Measurements from ENCODE around the gene ZBTB47.

Gene ZBTB47

DNA sequence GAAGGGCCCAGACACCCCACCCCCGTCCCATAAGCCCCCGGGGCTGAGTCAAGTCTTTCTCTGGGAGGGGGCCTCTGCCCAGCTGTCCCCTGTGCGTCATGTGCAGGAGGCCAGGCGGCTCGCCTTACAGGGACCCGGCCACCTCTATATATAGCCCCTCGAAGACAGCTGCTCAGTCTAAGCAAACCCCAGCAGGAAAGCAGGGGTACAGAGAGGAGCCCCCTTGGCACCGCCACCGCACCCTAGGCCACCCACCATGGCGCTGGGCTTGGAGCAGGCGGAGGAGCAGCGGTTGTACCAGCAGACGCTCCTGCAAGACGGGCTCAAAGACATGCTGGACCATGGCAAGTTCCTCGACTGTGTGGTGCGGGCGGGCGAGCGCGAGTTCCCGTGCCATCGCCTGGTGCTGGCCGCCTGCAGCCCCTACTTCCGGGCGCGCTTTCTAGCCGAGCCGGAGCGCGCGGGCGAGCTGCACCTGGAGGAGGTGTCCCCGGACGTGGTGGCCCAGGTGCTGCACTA is 31.9 kb downstream of the ZBTB47 start, which contains the start of gene KLHL40:
Gene KLHL40 (plus strand): TSS at position 175 of the 519 bp plus-strand sequence. CDS start 82 bp downstream, at position 257.
- no peak for DNase-seq (ENCODE audit: low spot score)

GRCh38 chr3:42685891-42686820 is 32.7 kb downstream of the ZBTB47 start:
- DNase-seq (ENCODE audit: low spot score), result no peak

DNA sequence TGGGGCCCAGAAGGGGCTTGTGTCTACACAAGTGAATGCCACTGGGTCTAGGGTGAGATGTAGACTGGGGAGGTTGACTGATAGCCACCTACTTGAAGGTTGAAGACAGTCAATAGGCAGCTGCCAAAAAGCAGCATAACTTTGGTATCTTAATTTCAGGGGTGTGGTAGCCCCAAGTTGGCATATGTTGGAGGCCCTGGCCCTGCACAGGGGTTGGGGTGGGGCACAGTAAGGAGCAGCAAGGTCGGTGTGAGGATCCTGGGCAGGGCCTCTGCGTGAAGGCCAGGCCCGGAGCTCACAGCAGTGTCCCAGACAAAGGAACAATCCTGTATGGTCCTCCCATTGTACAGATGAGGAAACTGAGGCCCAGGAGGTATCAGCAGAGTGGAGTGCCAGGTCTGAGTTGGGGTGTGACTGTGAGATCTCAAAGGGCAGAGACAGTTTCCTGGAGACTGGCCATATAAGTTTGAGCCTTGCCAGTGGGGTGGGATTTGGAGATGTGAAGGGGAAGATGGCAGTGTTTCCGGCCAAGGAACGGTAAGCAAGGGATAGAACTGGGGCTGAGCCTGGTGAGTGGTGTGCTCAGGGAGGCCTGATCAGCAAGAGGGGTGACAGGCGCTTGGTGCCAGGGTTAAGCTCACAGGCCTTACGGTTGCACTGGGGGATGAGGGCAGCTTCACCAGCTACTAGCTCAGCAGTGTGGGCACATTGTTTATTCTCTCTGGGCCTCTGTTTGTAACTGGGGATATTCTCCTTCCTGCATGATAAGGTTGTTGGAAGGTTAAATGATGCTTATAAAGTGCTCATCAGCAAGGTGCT is 33.5 kb downstream of the ZBTB47 start:
- no peak for DNase-seq (ENCODE audit: low spot score)

DNA sequence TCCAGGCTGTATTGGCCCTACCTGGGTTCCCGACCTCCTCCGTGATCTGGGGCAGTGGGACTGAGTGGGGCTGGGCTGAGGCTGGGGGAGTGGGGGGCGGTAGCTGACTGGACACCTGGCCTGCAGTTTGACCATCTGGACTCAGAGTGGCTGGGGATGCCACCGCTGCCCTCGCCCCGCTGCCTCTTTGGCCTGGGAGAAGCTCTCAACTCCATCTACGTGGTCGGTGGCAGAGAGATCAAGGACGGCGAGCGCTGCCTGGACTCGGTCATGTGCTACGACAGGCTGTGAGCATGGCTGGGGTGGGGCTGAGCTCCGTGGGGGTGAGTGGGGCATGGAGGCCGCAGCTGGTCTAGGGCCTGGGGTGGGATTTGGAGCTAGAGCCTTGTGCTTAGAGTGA is 34.5 kb downstream of the ZBTB47 start:
- no peak for DNase-seq (ENCODE audit: low spot score)

DNA sequence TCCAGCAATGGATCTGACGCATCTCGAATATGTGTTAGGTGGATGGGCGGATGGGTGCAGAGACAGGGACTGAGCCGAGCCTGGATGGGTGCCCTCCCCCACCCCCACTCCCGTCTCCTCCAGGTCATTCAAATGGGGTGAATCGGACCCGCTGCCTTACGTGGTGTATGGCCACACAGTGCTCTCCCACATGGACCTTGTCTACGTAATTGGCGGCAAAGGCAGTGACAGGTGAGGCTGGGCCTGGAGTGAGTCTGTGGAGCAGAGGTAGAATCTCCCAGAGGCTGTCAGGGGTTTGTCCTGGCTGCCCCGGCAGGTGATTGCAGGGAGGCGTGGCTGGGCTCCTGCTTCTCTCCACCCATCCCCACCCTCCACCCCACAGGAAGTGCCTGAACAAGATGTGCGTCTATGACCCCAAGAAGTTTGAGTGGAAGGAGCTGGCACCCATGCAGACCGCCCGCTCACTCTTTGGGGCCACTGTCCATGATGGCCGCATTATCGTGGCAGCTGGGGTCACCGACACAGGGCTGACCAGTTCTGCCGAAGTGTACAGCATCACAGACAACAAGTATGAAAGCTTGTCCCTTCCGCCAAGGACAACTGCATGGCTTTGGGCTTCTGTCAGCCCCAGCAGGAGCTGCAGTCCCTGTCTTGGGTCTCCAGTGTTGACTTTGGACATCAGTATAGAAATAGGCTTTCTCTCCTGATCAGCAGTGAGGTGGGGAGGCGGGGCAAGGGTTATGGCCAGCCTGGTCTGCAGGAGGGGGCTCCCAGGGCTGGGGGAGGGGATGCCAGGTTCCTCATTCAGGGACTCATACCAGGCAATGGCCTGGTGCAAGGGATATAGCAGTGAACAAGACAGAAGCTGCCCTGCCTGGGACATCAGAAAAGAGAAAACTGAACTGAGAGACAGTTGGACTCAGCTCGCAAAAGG is 35.3 kb downstream of the ZBTB47 start:
- DNase-seq (ENCODE audit: low spot score), result no peak

- DNase-seq (ENCODE audit: low spot score), result no peak
Observed at GRCh38 chr3:42689421-42690014, 36.0 kb downstream of the ZBTB47 start.

GRCh38 chr3:42690191-42690590 is 36.7 kb downstream of the ZBTB47 start:
- DNase-seq (ENCODE audit: low spot score), result no peak

DNA sequence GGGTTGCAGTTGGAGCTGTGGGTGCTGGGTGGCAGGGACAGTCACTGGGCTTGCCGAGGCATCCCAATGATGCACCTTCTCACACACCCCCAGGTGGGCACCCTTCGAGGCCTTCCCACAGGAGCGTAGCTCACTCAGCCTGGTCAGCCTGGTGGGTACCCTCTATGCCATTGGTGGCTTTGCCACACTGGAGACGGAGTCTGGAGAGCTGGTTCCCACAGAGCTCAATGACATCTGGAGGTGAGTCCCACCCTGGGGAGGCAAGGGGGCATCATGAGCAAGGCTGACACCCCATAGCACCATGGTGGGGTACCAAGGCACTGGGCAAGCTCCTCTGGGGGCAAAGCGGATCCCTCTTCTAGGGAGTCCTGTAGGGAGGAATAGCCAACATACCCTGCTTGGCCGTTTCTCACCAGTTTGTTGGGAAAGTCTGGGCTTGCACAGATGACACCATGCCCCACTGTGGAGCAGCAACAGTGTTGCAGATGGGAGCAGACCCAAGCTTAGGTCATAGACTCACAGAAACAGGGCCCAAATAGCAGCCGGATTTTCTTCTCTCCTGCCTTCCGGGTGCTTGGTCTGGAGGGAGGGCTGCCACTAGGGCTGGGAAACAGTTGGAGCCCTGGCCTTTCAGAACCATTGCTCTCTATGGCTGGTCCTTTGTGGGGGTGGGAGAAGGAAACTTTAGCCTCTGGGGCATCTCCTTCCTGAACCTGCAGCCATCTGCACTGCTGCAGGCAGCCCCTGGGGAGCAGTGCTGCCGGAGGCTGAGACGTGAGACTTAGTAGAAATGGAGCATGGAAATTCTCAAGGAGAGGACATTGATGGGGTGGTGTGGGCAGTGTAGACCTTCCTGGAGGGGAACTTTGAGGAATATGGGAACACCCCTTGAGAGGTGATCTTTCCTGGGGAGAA is 37.5 kb downstream of the ZBTB47 start:
- DNase-seq (ENCODE audit: low spot score), result peak; percentile 38

DNA sequence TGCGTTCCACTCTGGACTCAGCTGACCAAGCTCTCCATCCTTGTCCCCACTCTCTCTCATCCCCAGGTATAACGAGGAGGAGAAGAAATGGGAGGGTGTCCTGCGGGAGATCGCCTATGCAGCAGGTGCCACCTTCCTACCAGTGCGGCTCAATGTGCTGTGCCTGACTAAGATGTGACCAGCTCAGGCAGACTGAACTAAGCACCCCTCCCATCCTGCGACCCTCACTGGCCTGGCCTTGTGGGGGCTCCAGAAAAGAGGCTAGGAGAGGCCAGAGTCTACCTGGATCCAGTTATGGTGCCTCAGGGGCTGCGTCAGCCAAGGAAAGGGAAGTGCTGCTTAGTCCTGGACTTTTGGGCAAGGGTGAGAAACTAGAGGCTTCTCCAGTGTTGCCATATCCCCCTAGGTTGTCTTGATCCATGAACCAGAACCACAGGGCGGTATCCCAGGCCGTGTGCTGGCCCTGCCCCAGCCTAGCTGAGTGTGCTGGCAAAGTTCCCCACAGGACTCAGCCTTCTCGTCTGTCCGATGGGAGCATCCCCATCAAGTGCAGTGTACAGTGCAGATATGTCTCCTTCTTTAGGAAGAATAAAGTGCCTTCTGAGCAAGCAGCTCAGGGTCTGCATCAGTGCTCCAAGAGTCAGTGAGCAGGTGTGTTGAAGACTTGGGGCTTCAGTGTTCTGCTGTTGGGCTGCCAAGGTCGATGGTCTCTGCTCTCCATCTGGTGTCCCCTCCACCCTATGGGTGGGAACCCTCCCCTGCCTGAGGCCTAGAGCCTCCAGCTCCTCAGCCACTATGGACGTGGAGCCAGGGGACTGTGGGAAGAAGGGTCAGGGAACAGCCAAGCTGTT is 38.5 kb downstream of the ZBTB47 start:
- no peak for DNase-seq (ENCODE audit: low spot score)

DNA sequence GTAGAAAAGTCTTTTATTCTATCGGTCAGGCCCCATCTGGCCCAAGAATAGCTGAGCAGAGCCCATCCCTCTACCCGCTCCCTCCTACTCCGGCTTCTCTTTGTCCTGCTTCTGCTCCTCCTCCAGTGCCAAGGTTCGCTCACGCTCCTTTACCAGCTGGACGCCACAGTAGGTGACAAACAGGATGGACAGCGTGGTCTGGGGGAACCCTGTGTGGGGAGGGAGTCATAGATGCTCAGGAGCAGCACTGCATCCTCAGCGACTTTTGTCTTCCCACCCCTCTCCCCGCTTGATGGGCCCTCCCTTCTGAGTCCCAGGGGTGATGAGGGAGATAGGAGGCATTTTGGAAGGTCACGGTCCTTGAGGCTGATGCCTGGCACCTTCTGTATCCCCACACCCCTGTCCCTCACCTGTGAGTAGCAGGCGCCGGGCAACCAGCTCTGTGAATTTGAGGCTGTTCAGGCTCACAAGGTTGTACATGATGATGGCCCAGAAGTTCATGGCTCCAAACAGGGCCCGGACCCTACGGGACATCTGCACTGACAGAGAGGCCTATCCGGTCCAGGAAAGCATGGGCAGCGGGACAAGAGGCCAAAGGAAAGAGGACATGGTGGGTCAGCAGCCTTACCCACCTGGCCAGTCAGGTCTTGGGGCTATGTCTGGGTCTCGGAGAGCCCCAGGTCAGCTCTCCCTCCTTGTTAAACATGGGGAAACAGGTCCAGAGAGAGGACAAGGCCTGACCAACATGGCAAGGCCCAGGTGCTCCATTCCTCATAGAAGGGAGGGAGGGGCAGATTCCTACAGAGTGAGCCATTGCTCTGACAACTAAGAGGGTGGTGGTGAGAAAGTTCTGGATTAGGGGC is 39.4 kb downstream of the ZBTB47 start:
- no peak for DNase-seq (ENCODE audit: low spot score)

DNA sequence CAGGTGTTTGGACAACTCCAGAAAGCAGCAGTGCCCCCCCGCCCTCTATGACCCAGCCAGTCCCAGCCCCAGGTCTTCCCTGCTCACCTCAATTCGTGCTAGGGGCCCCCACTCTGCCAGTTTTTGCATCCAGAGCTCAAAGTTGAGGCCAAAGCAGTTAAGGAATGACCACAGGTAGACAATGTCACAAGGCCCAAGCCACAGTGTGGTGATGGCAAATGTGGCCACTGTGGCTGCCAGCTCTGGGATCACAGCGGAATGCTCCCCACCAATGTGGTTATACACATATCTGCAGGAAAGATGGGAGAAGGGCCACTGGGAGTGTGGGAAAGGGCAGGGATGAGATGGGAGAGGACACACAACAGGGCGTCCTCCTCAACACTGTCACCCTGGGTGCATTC is 40.0 kb downstream of the ZBTB47 start:
- DNase-seq (ENCODE audit: low spot score), result no peak

- DNase-seq (ENCODE audit: low spot score), result no peak
Observed at GRCh38 chr3:42694366-42694765, 40.9 kb downstream of the ZBTB47 start.

- DNase-seq (ENCODE audit: low spot score), result no peak
Observed at GRCh38 chr3:42696356-42697288, 43.1 kb downstream of the ZBTB47 start.

DNA sequence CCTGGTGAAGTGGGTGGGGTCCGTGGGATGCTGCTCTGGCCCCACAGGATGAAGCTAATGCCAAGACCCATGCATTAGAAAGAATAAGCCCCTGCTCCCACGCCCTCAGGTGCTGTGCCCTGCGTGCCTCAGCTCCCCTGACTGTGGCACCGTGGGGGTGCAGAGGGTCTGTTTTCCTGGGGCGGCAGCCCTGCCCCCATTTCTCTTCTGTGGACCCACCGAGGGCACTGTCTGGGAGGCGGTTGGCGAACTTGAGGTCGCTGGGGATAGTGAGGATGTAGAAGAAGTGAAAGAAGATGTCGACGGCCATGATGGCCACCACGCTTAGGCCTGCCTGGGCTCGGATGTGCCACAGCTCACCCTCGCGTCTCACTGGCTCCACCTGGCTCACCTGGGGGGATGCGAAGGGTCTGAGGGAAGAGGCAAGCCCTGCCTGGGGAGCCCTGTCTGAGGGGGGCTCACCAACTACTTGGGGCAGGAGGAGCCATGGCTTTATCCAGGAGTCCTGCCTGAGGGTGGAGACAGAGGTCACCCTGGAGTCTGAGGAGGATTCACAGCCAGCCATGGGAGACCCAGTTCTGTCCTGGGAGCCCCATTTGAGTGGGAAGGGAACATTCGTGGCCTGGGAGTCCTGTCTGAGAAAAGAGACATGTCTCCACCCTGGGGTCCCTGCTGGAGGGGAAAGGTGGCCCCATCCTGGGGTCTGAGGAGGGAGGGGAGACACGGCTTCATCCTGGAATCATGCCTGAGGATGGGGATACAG is 44.0 kb downstream of the ZBTB47 start:
- DNase-seq (ENCODE audit: low spot score), result no peak

- no peak for DNase-seq (ENCODE audit: low spot score)
Observed at GRCh38 chr3:42698216-42698910, 44.9 kb downstream of the ZBTB47 start.

DNA sequence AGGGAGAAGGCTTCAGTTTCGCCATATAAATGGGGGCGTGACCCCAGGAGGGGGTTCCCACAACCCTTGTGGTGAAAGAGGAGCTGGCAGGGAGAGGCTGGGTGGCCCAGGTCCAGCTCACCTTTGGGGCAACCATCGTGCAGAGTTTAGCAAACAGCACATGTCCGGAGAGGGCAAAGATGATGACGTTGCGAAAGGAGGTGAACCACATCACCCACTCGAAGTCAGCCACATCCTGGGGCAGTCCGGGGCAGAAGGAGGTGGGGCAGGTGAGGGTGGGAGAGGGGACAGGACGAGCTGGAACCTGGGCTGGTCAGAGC is 45.4 kb downstream of the ZBTB47 start:
- no peak for DNase-seq (ENCODE audit: low spot score)

All from pons (tissue), 1 donor.